UCSD-AML1 (cell line): ENCODE measurements around the gene DYSF.

ENCODE experiments used
- DNase-seq: peaks from one replicate; lab custom pipeline; 2025; ENCODE audit not compliant: unreplicated experiment; lab: John Stamatoyannopoulos, UW

DYSF gene

DNA sequence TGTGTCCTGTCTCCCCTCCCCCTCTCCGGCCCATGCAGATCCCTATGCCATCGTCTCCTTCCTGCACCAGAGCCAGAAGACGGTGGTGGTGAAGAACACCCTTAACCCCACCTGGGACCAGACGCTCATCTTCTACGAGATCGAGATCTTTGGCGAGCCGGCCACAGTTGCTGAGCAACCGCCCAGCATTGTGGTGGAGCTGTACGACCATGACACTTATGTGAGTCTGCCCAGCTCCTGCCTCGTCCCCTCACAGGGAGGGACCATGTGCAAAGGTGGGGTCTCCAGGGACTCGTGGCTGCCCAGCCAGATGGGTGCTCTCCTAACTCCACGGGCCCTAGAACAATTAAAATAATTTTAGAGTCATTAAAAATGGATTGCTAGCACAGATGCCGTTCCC, 145.2 kb downstream of the DYSF start:
- no peak for DNase-seq

DNA sequence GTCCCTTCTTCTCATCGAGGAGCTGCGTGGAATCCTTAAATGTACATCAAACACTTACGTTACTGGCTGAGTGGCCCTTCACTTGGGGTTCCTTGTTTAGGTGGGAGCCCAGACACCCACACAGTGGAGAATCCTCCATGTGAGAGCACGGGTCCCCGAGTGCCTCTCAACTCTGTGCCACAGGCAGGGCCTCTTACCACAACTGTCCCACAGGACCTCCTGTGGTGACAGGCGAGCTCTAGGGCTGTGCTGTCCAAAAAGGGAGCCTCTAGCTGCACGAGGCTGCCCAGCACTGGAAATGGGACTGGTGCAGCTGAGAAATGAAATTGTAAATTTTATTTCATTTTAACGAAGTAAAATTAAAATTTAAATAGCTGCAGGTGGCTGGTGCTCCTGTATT, 145.7 kb downstream of the DYSF start:
- no peak for DNase-seq

DNA sequence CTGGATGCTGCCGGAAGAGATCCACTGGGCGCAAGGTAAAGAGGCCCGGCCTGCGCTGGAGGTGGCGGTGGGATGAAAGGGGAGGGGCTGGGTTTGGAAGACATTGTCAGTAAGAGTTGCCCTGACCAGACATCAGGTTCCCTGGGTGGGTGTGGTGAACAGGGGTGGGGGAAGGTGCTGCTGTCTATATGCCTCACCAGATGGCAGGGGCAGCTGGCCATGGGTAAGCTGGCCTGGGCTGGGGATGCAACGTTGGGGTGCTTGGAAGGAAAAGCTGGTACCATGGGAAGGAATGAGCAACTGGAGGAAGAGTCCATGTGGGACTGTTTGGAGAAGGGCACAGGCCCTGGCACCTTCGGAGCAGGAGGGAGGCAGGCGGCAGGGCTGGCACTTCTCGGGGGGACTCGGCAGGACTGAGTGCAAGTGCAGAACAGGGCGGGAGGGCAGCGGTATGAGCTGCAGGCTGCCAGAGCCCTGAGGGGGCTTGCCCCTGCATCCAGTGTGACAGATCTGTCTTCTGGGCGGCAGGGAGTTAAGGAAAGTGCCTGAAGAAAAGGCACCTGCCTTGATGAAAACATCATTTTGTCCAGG, 146.4 kb downstream of the DYSF start:
- DNase-seq = no peak

DNA sequence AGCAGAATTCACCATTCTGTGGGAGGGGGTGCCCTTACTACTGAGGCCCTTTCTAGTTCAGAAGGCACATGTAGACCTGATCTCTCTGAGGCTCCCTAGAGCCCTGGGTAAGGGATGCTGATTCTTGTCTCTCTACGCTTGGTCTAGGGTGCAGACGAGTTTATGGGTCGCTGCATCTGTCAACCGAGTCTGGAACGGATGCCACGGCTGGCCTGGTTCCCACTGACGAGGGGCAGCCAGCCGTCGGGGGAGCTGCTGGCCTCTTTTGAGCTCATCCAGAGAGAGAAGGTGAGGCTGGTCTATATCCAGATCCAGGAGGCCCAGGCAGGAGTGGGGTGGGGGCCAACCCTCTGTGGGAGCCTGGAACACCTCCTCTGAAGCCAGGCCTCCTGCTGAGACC, 147.2 kb downstream of the DYSF start:
- DNase-seq = no peak

DNA sequence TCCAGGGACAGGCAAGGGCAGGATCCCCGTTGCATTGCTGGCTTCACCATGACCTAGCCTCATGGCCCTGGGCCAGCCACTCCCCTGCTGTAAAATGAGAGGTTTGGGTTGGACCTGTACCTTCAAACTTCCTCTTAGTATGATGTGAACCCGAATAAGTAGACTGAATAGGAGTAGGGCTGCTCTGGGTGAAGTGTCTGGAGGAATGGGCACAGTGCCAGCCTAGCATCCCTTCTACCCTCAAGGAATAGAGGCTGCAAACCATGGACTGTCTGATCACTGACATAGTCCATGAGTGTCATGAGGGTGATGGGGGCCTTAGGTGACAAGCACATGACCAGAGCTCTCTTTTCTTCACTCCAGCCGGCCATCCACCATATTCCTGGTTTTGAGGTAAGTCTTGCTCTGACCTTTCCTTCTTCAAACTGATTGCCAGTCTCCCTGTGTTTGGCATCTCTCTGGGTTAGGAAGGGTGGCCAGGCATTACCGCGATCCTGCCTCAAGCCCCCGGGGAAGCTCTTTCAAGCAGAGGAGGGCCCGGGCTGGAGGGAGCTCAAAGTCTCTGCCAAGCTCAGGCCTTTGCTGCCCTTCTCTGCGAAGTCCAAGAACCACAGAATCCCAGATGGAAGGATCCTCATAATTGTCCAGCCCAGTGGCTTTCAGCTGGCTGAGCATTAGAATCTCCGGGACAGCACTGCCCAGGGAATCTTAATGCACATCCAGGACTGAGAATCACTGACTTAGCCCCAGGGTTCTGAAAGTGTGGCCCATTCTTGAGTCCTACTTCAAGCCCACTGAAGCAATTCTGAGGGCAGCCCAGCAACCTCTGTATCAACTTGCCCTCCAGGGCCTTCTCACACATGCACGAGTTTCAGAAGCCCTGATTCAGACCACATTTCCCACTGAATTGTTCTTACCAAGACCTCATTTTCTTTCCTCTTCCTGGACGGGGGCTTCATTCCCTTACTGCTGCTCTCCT, 148.1 kb downstream of the DYSF start:
- DNase-seq = no peak

DNA sequence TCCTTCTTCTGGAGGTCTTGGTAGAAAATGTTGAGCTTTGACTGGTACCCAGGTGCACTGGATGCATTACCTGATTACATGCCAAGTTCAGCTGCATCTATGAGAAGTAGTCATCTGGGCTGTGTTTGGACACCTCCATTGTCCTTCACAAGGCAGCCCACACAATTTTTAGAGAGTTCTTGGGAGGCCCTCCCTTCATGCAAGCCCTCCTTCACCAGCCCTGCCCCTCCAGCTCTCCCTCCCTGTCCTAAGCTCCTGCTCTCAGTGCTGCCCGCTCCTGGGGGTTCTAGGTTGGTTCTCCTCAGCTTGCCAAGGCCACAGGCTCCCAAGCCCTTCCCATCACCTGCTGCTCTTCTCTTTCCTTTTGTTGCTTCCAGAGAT, 148.7 kb downstream of the DYSF start:
- no peak for DNase-seq

DNA sequence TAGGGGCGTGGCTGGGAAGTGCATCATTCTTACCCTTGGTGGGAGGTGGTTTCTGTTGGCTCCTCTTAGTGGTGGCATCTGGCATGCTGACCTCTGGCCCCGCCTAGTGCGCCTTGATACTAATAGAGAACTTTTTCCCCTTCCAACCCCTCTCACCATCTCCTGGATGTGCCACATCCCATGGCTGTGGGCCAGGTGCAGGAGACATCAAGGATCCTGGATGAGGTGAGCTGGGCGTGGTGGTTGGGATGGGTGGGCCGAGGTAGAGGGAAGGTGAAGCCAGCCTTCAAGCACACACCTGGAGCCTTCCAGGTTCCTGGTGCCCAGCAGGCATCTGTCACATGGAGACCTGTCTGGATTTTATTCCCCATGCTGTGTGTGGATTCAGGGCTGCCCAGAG, 149.2 kb downstream of the DYSF start:
- DNase-seq = no peak

DNA sequence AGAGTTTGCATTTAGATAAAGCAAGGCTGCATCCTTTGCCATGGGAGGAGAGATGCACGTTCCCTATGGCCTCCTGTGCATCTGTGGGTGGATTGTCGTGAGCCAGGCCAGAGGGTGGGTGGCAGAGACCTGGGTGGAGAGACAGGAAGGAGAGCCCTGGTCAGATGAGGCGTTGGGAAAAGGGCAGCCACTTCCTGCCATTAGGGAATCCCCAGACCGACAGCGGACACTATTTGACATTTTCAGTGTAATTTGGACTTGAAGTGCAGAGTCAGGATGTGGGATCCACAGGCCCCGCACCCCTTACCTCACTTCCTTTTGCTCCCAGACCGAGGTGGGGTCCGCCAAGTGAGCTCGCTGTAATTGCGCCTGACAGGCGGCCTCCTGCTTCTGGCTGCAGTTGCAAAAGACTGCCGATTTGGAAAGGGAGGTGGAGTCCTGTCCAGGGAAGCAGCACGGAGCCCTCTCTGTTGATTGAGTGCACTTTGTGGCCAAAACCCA, 150.0 kb downstream of the DYSF start:
- DNase-seq = peak; percentile 64

DNA sequence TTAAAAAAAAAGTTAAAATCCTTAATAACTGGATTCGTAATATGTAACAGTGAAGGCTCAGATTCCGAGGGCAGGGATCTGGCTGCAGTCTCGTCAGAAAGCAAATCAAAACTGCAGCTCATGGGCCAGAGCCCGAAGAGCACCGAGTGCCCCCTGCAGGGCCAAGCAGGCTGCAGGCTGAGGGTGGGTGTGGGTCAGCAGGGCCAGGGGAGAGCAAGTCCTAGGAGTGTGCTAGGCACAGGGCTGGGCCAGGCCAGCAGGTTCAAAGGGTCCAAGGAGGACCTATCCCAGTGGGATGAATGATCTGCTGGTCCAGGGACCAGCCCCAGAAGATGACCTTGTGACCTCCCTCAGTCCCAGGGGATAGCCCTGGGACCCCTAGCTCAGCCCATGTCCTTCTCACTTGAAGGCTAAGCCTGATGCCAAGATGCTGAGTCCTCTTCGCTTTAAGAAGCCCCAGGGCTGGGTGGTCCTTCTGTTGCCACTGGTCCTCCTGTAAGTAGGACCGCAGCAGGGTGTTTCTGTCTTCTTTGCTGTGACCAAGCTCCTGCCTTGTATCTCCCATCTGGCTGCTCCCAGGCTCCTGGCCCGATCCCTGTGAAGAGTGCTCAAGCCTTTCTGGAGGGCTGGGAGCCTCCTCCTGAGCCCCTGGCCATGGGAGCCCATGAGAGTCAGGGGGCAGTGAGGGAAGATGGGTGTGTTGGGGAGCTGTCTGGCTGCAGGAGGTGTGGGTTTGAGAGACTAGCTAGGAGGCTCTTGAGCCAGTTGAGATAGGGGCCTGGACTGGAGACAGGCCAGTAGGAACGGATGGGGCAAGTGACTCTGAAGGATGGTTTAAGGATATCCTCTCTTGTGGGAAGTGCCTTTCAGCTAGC, 150.7 kb downstream of the DYSF start:
- DNase-seq = no peak

DNA sequence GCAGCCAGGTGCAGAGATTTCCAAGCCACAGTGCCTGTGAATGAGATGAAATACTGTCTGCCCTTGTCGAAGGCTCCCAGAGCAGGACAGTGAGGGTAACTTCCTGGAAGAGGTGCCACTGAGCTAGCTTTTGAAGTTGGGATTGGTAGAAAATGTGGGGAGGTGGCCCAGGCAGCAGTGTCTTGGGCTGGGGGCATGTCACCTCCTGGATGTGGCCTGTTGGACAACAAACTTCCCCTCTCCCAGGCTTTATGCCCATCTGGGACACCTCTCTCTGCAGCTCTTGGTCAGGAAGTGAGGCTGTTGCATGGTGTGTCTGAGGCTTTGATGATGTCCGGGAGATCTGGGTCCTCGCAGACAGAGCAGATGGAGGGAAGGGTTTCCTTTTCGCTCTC, 151.4 kb downstream of the DYSF start:
- DNase-seq = peak; percentile 34

DNA sequence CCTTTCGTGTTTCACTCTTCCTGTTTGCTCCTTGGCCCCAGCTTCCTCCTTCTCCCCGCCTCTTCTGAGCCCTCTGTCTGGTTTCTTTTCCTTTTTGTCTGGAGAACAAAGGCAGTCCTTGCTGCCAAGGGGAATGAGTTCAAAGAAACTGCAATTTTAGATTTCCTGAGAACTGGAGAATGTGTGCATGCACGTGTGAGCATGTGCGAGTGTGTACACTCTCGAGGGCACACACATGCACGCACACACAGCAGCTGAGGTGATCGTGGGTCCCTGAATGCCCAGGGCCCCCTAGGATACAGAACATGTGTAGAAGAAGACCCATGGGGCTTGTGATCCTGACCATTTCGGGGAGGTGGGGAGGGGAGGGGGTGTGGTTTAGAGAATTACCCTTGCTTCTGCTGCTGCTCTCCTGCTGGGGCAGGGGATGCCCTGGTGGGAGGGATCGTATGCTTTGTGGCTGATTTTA, 151.8 kb downstream of the DYSF start:
- no peak for DNase-seq

DNA sequence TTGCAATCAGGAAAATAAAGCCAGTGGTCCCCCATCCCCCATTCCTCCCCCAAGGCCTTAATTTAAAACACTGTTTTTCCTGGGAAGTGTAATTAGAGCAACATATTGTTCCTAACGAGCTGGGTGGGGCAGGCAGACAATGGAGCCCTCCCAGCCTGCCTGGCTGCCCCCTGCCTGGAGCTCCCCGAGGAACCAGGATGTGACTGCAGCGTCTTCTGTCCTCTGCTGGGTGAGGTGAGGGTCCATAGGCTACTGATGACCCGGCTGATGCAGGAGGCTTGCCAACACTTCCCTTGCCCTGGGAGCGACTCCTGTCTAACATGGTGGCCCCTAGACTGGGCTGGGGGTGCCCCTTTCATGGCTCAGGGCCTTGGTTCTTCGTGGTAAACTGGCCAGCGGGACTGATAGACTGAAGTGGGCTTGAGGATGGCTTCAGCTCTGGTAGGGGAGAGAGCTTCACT, 152.4 kb downstream of the DYSF start:
- no peak for DNase-seq

DNA sequence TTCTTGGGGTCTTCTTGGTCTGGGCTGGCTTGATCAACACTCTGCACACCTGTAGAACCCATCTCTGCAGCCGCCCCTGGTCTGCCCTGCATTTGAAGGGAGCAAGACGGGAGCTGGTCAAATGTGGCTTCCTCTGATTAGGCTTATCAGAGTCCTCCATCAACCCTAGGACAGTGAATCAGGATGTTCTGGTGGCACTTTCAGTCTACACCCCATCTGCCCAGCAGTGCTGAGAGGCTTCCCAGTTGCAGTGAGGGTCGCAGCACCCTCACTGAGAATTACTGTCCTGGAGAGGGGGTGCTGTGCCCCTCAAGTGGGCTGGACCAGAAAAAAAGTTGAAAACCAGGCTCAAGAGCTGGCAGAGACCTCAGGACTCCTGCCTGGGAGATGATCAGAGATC, 152.9 kb downstream of the DYSF start:
- no peak for DNase-seq

DNA sequence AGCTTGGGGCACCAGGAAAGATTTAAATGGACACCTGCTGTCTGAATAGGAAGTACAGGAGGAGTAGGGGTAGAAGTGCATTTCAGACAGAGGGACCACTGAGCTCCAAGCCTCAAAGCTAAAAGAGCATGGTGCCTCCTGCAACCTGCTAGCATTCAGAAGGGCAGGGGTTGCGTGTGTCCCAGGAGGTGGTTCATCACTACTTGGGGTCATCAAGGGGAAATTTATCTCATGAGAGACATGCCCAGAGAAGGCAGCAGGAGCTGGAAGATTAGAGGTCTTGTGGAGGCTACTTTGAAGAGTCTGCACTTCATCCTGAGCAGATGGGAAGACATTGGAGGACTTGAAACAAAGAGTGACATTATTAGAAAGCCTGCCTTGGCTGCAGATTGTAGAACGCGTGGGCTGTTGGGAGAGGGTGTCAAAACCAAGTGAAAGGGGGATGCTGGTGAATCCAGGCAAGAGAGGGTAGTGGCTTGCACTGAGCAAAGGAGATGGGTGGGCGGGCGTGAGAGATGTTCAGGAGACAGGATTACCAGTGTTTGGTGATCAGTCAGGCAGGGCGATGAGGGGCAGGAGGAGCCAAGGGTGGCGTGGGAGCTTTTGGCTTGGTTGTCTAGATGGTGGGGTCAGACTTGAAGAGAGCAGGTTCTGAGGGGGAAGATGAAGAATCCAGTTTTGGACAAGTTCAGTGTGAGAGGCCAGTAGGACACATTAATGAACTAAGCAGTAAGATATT, 154.0 kb downstream of the DYSF start:
- no peak for DNase-seq

DNA sequence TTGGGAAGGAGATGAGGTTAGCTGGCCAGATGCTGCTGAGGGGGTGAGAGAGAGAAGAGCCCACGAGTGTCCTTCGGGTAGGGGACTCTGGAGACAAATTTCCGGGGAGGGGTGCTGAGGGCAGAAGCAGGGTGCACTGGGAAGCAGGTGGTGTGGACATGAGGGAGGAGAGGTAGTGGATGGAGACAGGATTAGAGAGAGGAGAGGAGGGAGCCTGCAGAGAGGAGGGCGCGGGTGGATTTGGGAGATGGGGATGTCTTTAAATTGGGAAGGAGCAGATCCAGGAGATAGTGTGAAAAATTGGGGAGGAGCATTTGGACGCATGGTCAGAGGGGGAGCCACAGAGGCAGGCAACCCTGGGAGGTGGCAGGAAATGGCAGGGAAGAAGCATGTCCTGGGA, 154.7 kb downstream of the DYSF start:
- DNase-seq = no peak

DNA sequence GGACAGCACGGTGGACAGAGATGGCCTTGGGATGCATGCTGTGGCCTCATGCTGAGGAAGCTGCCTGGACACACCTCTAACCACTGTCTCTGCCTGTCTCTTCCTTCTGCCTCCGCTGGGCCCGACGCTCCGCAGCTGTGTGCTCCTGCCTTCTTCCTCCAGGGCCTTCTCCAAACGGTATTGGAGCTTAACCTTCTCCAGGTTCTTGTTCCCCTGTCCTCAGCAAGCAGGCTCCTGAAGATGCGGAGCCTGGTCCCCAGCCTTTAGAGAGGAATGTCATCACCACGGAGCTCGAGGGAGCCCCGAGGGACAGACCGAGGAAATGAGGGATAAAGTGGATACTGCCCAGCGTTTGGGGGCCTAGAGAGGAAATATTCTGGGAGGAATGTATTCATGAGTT, 155.1 kb downstream of the DYSF start:
- no peak for DNase-seq

DNA sequence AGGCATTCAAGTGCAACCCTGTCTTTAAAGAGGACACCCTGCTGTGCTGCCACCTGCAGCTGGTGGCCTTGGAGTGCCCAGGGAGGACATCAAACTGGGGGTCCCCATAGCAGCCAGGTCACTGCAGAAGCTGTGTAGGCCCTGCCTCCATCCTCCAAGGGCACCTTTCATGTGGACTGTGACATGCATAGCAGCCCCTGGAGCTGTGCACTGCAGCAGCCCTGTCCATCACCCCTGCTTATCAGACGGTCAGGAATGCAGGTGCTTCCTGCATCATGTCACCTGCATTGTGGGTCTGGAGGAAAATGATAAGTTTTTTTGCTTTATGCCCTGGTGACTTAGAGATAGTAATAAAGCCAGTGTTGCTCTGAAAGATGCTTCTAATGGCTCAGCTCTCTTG, 155.7 kb downstream of the DYSF start:
- DNase-seq = no peak

DNA sequence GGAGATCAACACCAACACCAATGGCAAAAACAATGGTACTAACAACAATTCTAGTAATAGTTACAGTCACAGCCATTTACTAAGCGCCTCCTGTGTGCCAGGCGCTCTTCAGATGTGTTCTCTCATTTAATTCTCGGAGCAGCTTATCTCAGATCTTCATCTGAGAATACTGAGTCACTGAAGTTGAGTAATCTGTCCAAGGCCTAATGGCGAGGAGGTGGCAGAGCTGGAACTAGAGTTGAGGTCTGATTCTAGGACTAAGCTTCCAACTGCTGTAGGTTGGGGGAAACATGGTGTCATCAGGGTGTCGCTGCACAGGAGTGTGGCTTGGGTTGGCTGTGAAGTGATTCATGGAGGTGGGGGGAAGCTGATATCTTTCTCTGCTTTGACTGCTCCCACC, 156.1 kb downstream of the DYSF start:
- DNase-seq = no peak

DNA sequence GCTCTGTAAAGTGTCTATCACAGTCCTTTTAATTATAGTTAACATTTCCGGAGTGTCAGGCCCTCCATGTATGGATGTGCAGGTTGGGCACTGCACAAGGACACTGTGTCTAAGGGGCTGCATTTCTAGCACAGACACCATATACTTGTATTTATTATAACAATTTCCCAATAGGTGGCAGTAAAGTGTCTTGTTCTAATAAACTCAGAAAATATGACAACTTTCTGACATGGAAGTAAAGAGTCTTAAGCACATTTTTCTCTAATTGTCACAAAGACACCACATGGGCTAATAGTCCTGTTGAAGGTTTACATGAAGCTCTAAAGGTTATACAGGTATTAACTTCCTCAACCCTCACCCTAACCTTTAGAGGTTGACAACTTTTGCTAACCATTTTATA, 156.6 kb downstream of the DYSF start:
- DNase-seq = no peak

DNA sequence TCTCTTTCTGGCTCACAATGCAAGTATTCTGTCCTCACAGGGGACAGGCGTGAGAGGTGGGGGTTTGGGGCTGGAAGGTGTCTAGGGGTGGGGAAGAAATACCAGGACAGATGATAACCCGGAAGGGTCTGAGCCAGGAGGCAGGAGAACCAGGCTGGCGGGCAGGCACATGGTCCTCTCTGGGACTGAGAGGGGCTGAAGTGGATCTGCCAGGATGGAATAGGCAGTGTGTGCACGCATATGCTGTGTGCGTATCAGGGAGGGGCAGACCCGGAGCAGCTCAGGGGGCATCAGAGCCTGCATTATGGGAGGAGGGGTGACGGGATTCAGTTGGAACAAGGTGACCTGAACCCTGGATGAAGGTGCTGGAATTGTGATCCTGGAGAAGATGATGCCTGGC, 157.3 kb downstream of the DYSF start:
- DNase-seq = no peak

DNA sequence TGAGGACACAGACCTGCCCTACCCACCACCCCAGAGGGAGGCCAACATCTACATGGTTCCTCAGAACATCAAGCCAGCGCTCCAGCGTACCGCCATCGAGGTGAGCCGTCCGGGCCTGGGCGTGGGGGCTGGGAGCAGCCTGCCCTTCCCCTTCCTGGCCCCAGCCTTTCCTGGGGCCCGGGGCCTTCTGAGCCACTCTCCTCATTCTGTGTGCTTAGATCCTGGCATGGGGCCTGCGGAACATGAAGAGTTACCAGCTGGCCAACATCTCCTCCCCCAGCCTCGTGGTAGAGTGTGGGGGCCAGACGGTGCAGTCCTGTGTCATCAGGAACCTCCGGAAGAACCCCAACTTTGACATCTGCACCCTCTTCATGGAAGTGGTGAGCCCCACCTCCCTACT, 157.9 kb downstream of the DYSF start:
- DNase-seq = no peak
